HAP-1 (cell line): ENCODE measurements around the gene LPA.
"Not testable (repeated sequence)": the region's sequence is repeated elsewhere in the genome, so short reads cannot be mapped to it uniquely, and the experiment has no call there.

Source experiments
- DNase-seq, 2 experiments: peaks; one replicate each; pipeline ENCODE4 v3.0.0-alpha.2; 2016 to 2020; ENCODE audit warnings: low spot score in 2 of 2
- H3K27me3 ChIP-seq: fragments of 250-450 bp; sonication (Bioruptor Pico); 2 replicates; pipeline ENCODE4 v1.5.1; 2020; ENCODE audit warnings: low read depth, mild to moderate bottlenecking, moderate library complexity
- H3K36me3 ChIP-seq: fragments of 250-450 bp; sonication (Bioruptor Pico); replicated peaks from 2 replicates; pipeline ENCODE4 v1.5.1; 2020; ENCODE audit warnings: mild to moderate bottlenecking
- H3K4me1 ChIP-seq: fragments of 250-450 bp; sonication (Bioruptor Pico); 2 replicates; pipeline ENCODE4 v1.5.1; 2020; ENCODE audit warnings: mild to moderate bottlenecking
- H3K4me3 ChIP-seq: fragments of 250-450 bp; sonication (Bioruptor Pico); 2 replicates; pipeline ENCODE4 v1.5.1; 2020; ENCODE audit warnings: mild to moderate bottlenecking, moderate library complexity
- H3K9me3 ChIP-seq: fragments of 250-450 bp; sonication (Bioruptor Pico); 2 replicates; pipeline ENCODE4 v1.5.1; 2020; ENCODE audit warnings: mild to moderate bottlenecking, moderate library complexity
- in situ Hi-C: fragments of 300-500 bp; cut with MboI; formaldehyde crosslinking; loops from 3 replicates; pipeline ENCODE4 v1.14.3; 2020; ENCODE audit warnings: low sequenced_read_pairs, inconsistent platforms, mixed read lengths

LPA gene

DNA sequence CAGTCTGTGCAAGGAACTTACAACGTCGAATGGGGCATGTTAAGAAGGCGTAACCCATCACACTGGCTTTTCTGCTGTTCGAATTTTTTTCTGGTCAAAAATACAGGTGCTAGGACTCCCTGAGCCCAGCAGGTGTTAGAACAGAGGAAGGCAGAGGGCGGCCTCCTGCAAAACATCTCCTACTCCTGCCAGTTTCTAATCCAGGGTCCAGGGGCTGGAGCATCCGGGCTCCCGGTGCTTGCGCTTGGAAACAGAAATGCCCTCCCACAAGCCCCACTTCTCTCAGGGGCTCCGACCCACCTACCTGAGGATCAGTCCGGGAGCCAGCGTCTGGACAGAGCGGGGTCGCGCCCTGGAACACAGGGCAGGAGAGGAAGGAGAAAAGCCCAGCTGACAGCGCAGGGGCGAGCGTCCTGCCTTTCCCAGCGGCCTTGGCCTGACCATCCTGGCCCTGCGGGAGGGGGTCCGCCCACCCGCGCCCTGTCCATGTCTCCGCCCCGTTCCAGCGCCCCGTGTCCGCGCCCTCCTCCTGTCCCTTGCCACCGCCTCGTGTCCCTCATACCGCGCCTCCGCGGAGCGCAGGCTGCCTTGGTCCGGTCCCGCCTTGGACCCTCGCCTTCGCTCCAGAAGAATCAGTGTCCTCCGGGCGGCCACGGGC, 14.8 kb upstream of the LPA start:
- H3K27me3 ChIP-seq: no peaks in the 10 kb centered on the region
- H3K4me3 ChIP-seq: no peak overlapping the region
- H3K9me3 ChIP-seq: no peaks in the 10 kb centered on the region
- DNase-seq: no peak
- no peaks in the 10 kb centered on the region for H3K4me1 ChIP-seq
- no peaks in the 10 kb centered on the region for H3K36me3 ChIP-seq
- in situ Hi-C loops: no loop called here

DNA sequence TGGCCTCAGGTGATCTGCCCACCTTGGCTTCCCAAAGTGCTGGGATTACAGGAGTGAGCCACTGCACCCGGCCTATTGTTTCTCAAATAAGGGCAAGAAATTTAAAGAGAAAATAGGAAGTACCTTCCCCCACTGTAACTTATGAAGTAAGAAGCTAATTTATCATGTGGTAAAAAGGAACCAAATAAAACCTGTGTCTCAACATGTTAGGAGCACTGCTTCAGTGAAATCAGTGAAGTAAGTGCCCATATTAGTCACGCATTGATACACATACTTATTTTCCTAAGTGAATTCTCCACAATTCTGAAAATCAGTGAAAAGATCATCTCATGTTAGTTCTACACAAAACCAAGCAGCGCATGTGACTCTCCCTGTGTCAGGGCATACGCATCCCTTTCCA, 14.2 kb upstream of the LPA start:
- Histone ChIP-seq H3K27me3 (no peaks in the 10 kb centered on the region), H3K4me1 (no peaks in the 10 kb centered on the region), H3K9me3 (no peaks in the 10 kb centered on the region), H3K4me3 (no peak overlapping the region), H3K36me3 (no peaks in the 10 kb centered on the region)
- in situ Hi-C loops: no loop called here
- DNase-seq: no peak

DNA sequence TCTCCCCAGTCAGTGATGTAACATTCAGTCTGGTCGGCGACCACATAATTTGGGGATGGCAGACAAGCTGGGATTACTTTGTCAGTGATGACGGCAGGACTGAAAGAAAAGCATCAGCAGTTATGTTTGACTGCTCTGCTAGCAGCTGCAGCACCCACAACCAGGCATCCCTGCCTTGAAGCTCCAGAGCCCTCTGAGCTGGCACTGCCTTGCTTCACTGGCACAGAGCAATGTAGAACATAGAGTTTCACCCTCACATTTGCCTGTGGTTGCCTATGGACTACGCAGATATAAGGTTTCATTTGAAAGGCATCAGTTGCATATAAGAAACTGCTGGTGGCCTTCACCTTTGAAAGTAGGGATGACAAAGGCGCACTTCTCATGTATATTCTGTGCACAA, 12.3 kb upstream of the LPA start:
- H3K36me3 ChIP-seq, in situ Hi-C loops, H3K4me1 ChIP-seq, DNase-seq, H3K9me3 ChIP-seq, H3K4me3 ChIP-seq, H3K27me3 ChIP-seq: not testable (repeated sequence)

DNA sequence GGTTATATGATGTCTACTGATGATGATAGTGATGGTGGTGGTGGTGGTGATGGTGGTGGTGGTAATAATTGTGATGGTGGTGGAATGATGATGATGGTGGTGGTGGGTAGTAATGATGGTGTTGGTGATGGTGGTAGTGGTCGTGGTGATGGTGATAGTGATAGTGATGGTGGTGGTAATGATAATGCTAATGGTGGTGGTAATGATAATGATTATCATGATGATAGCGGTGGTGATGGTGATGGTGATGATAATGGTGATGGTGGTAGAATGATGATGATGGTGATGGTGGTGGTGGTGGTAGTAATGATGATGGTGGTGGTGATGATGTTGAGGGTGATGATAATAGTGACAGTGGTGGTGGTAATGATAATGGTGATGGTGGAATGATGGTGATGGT, 4.5 kb upstream of the LPA start:
- no peak for DNase-seq
- in situ Hi-C loops: no loop called here
- Histone ChIP-seq H3K36me3 (no peaks in the 10 kb centered on the region), H3K9me3 (no peaks in the 10 kb centered on the region), H3K4me3 (no peak overlapping the region), H3K4me1 (no peaks in the 10 kb centered on the region), H3K27me3 (no peaks in the 10 kb centered on the region)

DNA sequence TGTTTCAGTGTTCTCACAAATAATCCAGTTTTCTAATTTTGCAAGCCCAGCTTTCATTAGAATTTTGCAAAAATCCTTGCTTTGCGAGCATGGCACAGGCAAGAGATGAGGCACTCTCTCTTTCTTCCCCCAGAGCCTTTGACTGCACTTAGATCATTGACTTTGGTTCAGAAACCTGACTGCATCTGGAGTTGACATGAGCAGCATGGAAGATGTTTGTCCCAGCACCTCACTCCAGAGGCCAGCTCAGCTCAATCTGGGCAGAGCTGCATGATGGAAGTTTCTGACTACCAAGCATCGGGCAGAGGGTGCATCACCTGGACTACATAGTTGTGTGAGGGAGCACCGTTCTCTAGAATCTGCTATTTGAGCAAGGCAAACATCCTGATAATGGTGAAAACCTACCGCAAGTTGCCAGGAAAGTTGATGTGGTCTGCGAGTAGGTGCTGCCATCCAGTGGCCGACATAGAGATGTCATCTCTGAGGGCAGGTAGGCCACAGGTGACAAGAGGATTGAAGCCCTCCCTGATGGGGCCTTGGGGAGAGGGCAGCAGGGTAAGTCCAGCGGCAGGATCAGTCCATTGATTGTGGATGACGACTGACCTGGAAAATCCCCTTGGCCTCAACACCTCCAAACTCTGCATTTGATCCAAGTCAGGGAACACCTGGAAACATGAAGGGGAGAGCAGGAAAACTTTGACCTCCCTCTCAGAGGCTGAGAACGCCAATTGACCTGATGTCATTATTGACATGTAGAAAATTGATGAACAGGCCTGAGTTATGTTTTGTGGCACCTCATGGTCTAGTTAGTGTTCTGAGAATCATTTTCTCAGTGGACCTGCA, 3.8 kb upstream of the LPA start:
- Histone ChIP-seq H3K36me3 (no peaks in the 10 kb centered on the region), H3K9me3 (no peaks in the 10 kb centered on the region), H3K4me3 (no peak overlapping the region), H3K4me1 (no peaks in the 10 kb centered on the region), H3K27me3 (no peaks in the 10 kb centered on the region)
- in situ Hi-C loops: no loop called here
- DNase-seq: peak; percentile 29 to 56

DNA sequence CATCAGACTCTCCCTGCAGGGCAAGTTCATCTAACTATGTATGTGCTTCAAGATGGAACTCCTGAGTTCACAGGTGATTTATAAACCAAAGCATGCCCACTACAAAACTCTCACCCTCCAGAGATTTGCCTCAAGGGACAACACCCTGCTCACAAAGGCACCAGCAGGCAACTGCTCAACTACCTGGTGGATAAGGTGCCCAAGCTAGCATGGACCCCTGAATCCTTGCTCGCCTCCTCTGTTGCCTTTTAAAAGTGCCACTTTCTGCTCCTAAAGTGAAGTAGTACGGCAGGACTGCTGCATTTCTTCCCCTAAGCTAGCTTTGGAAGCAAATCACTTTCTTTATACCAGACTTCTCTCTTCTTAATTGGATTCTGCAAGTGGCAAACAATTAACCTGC, 1.2 kb downstream of the LPA start:
- Histone ChIP-seq H3K36me3 (no peaks in the 10 kb centered on the region), H3K27me3 (no peaks in the 10 kb centered on the region), H3K4me3 (no peak overlapping the region), H3K4me1 (no peaks in the 10 kb centered on the region), H3K9me3 (no peaks in the 10 kb centered on the region)
- no peak for DNase-seq
- in situ Hi-C loops: no loop called here

DNA sequence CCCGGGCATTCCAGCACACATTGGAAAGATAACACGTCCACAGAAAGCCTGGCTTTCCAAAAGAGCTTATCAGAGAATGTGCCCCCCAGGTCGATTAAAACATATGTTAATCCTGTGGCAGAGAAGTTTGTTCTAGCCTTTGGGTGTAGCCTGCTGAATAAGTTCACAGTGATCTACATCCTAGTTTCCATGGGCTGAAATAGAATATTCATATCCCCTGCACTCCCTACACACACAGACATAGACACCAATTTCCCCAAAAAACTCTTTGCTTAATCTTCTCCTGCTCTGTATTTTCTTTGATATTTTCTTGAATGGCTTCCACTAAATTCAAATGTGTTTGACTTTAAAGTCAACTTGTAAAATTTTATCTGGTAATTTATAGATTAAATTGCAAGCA, 1.6 kb downstream of the LPA start:
- H3K9me3 ChIP-seq: no peaks in the 10 kb centered on the region
- in situ Hi-C loops: no loop called here
- DNase-seq: no peak

DNA sequence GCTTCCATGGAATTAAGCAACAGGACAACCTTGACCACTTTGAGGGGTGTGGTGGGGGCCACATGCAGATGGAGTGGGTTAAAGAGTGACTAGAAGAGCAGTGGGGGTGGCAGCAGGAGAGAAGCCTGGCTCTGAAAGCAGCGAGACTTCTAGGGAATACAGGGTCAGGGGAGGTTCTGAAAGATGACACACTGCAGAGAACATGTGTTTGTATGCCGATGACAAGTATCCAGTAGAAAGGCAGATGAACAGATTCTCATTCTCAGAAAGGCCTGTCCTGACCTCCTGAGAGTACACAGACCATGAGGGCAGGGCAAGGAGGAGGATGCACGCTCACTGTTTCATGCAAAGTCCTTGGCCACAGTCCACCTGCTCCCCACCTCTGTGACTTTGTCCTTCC, 2.9 kb downstream of the LPA start:
- H3K36me3 ChIP-seq: no peaks in the 10 kb centered on the region
- H3K4me1 ChIP-seq: no peaks in the 10 kb centered on the region
- in situ Hi-C loops: no loop called here

More for the DNA sequence above, 1.6 kb downstream of the LPA start:
- Histone ChIP-seq H3K4me3 (no peak overlapping the region), H3K4me1 (no peaks in the 10 kb centered on the region), H3K27me3 (no peaks in the 10 kb centered on the region), H3K36me3 (no peaks in the 10 kb centered on the region)

DNA sequence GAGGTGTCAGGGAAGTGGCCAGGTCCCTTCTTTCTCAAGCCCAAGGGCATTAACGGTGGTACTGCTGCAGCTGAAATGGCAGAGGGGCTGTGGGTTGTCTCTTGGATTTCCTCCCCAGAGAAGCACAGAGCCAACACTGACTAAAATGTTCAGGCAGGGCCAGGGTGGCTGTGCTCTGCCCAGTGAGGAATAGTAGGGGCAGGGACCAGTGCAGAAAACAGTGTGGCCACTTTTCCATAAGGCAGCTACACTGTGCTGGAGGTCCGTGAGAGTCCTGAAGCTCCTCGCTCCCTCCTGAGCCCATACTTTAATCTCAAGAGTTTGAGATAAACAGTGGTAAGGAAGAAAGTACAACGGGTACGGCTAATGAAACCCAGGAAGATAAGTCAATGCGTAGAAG, 4.5 kb downstream of the LPA start:
- in situ Hi-C loops: no loop called here
- Histone ChIP-seq H3K27me3 (no peaks in the 10 kb centered on the region), H3K9me3 (no peaks in the 10 kb centered on the region), H3K4me1 (no peaks in the 10 kb centered on the region), H3K36me3 (no peaks in the 10 kb centered on the region), H3K4me3 (no peak overlapping the region)
- DNase-seq: no peak

More for the DNA sequence above, 2.9 kb downstream of the LPA start:
- H3K4me3 ChIP-seq: no peak overlapping the region
- DNase-seq: no peak
- no peaks in the 10 kb centered on the region for H3K9me3 ChIP-seq
- H3K27me3 ChIP-seq: no peaks in the 10 kb centered on the region

DNA sequence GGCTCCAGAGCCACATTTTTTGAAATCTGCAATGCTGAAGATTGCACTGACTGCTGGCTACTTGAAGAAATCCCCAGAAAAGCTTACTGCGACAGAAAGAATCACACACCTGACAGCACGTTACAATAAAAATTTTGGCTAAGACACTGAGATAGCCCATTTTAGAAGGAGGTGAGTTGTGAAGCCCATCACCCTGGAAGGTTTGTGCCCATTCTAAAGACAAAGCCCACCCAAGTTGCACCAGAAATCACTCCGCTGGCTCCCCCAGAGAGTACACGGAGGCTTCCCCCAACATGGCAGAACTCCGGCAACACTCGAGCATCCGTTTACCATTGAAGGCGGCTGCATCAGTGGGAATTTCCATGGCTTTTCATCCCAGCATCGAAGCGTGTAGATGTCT, 29.4 kb downstream of the LPA start:
- in situ Hi-C loops: no loop called here

DNA sequence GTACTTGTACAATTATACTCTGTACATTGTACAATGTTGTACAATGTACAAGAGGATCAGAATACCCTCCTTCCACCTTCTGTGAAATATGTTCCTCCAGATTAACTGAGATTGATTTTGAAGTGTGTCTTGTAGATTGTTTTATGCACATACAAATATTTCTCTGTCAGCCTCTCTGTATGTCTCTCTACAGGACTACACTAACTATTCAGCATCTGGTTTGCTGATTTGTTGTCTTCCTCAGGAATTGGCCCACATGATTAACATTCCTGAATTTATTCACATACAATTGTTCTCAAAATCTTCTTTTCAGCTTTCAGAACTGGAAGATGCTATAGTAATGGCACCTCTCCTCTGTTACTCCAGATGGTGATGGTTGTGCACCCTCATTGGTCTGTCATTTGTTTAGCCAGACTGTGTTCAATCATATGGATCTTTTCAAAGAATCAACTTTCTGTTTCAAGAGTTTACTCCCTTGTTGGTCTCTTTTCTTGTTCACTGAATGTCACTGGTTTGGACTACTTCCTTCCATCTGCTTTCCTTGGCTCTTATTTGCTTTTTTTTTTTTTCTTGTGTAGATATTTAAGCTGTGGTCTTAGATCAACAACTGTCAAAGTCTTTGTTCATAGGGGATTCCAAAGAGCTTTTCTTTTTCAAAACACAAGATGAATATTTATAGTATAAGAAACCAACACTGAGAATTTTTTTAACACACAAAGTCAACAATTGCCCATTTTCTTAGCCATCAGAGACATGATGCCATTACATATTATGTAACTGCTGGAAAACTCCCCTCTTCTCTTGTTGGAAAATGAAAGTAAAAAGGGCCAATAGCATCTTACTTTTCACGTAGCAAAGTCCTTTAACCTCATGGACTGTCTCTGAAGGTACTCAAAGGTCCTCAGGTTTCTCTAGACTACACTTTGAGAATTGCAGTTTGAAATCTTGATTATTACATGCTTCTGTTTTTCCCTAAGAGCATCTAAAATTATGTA, 67.9 kb downstream of the LPA start:
- Histone ChIP-seq H3K4me1 (no peaks in the 10 kb centered on the region), H3K4me3 (no peak overlapping the region), H3K9me3 (no peaks in the 10 kb centered on the region), H3K36me3 (no peaks in the 10 kb centered on the region), H3K27me3 (no peaks in the 10 kb centered on the region)
- no peak for DNase-seq
- in situ Hi-C loops: no loop called here

More for the DNA sequence above, 29.4 kb downstream of the LPA start:
- Histone ChIP-seq H3K4me3 (no peak overlapping the region), H3K9me3 (no peaks in the 10 kb centered on the region), H3K4me1 (no peaks in the 10 kb centered on the region), H3K27me3 (no peaks in the 10 kb centered on the region), H3K36me3 (no peaks in the 10 kb centered on the region)
- no peak for DNase-seq

DNA sequence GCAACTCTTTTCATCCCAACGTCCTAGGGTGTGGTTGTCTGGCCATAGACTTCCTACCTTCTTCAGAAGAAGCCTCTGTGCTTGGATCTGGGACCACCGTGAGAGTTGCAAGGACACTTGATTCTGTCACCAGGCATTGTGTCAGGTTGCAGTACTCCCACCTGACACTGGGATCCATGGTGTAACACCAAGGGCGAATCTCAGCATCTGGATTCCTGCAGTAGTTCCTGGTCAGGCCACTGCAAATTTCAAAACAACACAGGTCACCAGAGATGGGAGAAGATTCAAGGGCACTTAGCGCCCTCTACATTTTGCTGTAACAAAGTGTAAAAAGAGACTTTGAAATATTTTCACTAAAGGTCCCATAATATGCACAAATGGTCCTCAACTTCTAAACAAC, 68.8 kb downstream of the LPA start:
- DNase-seq, H3K4me3 ChIP-seq, H3K4me1 ChIP-seq, H3K27me3 ChIP-seq, H3K36me3 ChIP-seq, in situ Hi-C loops, H3K9me3 ChIP-seq: not testable (repeated sequence)

DNA sequence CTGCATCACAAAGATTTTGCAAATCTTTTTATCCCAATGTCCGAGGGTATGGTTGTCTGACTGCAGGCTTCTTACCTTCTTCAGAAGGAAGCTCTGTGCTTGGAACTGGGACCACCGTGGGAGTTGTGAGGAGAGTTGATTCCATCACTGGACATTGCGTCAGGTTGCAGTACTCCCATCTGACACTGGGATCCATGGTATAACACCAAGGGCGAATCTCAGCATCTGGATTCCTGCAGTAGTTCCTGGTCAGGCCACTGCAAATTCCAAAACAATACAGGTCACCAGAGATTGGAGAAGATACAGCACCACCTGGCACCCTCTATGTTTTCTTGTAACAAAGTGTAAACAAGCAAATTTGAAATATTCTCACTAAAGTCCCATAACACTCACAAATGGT, 77.7 kb downstream of the LPA start:
- H3K9me3 ChIP-seq: no peaks in the 10 kb centered on the region
- in situ Hi-C loops: no loop called here
- DNase-seq: no peak

DNA sequence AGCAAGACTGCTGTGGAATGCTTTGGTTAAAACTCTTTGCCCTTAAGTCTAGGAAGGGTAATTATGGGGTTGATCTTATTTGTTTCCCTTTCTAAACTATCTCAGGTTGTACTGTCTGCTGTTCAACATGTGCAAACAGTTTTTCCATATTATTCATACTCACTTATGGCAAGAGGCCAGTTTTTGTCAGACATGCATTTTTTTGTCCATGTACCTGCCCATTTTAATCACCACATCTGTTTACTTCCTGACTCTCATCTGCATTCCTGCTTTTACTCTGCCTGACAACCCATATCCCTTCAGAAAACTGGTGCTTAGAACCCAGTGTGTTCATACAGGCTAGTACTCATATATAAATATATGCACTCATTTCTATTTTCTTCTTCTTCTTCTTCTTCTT, 80.3 kb downstream of the LPA start:
- H3K27me3 ChIP-seq: no peaks in the 10 kb centered on the region

More for the DNA sequence above, 77.7 kb downstream of the LPA start:
- Histone ChIP-seq H3K36me3 (no peaks in the 10 kb centered on the region), H3K27me3 (no peaks in the 10 kb centered on the region), H3K4me3 (no peak overlapping the region), H3K4me1 (no peaks in the 10 kb centered on the region)

More for the DNA sequence above, 80.3 kb downstream of the LPA start:
- Histone ChIP-seq H3K4me3 (no peak overlapping the region), H3K36me3 (no peaks in the 10 kb centered on the region), H3K4me1 (no peaks in the 10 kb centered on the region), H3K9me3 (no peaks in the 10 kb centered on the region)
- in situ Hi-C loops: no loop called here
- no peak for DNase-seq
